ENCODE measurements around the gene FIZ1.

DNA sequence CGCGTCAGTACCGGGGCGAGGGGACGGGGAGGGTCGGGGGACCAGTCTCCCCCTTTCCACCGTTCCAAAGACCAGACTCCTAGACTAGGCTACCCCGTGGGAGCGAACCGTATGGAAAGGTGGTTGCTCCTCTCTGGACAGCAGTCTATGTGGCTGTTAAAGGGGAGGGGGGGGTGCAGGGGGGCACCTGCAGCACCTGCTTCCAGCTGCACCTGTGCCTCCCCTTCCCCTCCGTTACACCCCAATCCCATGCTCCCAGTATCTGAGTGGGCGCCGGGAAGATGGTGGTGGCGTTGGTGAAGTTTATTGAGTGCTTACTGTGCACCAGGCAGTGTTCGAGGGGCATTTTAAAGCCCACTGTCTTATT lies 1.3 kb upstream of the FIZ1 start:
- TF ChIP-seq POLR2AphosphoS5 (IDR thresholded peaks at IDR 0.05; ENCODE audit: low read depth) (no peak), GABPA (IDR thresholded peaks at IDR 0.05; ENCODE audit: low read depth) (no peak)
- TF ChIP-seq, protein P1, sequence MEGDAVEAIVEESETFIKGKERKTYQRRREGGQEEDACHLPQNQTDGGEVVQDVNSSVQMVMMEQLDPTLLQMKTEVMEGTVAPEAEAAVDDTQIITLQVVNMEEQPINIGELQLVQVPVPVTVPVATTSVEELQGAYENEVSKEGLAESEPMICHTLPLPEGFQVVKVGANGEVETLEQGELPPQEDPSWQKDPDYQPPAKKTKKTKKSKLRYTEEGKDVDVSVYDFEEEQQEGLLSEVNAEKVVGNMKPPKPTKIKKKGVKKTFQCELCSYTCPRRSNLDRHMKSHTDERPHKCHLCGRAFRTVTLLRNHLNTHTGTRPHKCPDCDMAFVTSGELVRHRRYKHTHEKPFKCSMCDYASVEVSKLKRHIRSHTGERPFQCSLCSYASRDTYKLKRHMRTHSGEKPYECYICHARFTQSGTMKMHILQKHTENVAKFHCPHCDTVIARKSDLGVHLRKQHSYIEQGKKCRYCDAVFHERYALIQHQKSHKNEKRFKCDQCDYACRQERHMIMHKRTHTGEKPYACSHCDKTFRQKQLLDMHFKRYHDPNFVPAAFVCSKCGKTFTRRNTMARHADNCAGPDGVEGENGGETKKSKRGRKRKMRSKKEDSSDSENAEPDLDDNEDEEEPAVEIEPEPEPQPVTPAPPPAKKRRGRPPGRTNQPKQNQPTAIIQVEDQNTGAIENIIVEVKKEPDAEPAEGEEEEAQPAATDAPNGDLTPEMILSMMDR (IDR thresholded peaks at IDR 0.05; ENCODE audit: insufficient read depth, low read length) = no peak
- TF ChIP-seq, protein P2, sequence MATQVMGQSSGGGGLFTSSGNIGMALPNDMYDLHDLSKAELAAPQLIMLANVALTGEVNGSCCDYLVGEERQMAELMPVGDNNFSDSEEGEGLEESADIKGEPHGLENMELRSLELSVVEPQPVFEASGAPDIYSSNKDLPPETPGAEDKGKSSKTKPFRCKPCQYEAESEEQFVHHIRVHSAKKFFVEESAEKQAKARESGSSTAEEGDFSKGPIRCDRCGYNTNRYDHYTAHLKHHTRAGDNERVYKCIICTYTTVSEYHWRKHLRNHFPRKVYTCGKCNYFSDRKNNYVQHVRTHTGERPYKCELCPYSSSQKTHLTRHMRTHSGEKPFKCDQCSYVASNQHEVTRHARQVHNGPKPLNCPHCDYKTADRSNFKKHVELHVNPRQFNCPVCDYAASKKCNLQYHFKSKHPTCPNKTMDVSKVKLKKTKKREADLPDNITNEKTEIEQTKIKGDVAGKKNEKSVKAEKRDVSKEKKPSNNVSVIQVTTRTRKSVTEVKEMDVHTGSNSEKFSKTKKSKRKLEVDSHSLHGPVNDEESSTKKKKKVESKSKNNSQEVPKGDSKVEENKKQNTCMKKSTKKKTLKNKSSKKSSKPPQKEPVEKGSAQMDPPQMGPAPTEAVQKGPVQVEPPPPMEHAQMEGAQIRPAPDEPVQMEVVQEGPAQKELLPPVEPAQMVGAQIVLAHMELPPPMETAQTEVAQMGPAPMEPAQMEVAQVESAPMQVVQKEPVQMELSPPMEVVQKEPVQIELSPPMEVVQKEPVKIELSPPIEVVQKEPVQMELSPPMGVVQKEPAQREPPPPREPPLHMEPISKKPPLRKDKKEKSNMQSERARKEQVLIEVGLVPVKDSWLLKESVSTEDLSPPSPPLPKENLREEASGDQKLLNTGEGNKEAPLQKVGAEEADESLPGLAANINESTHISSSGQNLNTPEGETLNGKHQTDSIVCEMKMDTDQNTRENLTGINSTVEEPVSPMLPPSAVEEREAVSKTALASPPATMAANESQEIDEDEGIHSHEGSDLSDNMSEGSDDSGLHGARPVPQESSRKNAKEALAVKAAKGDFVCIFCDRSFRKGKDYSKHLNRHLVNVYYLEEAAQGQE (IDR thresholded peaks at IDR 0.05; ENCODE audit: insufficient replicate concordance, low read depth) = no peak
